Duodenal mucosa (tissue), 2 donors: Measurements from ENCODE around the gene SHROOM2.

Experiments used
- H3K27ac ChIP-seq: one replicate; pipeline ENCODE4 v1.7.0; 2013; ENCODE audit warnings: low read depth, low read length
- H3K27me3 ChIP-seq, 2 donors: one replicate each; pipeline ENCODE4 v1.7.0; 2013; ENCODE audit warnings: low read length in 2 of 2, control low read depth in 1 of 2; ENCODE audit not compliant: insufficient read depth in 2 of 2, control insufficient read depth in 1 of 2
- H3K36me3 ChIP-seq, 2 donors: one replicate each; pipeline ENCODE4 v1.7.0; 2013; ENCODE audit warnings: low read length in 2 of 2, control low read depth in 1 of 2; ENCODE audit not compliant: insufficient read depth in 2 of 2, control insufficient read depth in 1 of 2
- H3K4me1 ChIP-seq, 2 donors: one replicate each; pipeline ENCODE4 v1.7.0; 2013; ENCODE audit warnings: low read length in 2 of 2, control low read depth in 1 of 2; ENCODE audit not compliant: insufficient read depth in 2 of 2, control insufficient read depth in 1 of 2
- H3K4me3 ChIP-seq, 2 donors: one replicate each; pipeline ENCODE4 v1.7.0; 2013; ENCODE audit warnings: low read length in 2 of 2, low read depth in 1 of 2
- H3K9ac ChIP-seq, 2 donors: one replicate each; pipeline ENCODE4 v1.7.0; 2013; ENCODE audit warnings: low read length in 2 of 2, low read depth in 1 of 2
- H3K9me3 ChIP-seq, 2 donors: one replicate each; pipeline ENCODE4 v1.7.0; 2013; ENCODE audit warnings: low read length in 2 of 2, control low read depth in 1 of 2; ENCODE audit not compliant: control insufficient read depth in 1 of 2

SHROOM2 gene

DNA sequence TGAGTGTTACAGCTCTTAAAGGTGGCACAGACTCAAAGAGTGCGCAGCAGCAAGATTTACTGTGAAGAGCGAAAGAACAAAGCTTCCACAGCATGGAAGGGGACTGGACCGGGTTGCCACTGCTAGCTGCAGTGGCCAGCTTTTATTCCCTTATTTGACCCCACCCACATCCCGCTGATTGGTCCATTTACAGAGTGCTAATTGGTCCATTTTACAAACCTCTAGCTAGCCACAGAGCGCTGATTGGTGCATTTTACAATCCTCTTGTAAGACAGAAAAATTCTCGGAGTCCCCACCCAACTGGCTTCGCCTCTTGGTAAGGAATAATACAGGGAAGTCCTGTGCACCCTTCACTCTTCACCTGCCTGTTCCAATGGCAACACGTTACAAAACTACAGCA, 1.9 kb upstream of the SHROOM2 start:
- H3K4me1 ChIP-seq: no peaks in the 10 kb centered on the region
- no peaks in the 10 kb centered on the region for H3K27me3 ChIP-seq
- no peak overlapping the region for H3K4me3 ChIP-seq

DNA sequence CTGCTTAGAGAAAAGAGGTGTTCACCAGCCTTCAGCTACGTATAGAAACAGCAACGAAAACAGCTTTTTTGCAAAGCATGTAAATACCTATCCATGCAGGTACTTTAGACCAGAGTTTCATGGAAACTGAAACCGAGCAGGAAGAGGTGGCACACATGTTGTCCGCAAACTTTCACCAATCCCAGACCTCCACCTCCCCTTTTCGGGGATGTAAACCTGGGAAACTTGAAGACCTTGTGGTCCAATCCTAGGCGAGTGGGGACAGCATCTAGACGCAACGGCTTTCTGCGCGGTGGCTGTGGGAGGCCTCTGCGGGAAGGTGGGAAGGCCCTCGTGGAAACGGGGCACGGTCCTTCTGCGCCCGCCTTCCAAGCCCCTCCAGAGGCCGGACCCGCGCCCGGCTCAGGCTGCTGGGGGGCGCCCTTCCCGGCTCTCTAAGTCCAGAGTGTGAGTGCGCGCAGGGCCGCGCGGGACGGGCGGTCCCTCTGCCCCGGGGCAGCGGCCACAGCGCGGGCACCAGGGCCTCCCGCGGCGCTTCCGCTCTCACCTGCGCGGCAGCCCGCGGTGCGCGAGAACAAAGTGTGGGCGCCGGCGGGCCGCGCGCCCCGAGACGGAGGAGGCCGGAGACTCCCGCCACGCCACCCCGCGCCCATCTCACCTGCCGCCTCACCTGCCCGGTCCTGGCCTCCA, 830 bp upstream of the SHROOM2 start:
- Histone ChIP-seq H3K9ac (no peak overlapping the region), H3K27ac (no peak overlapping the region), H3K4me3 (peak overlapping the region; percentile 47 to 55), H3K36me3 (no peaks in the 10 kb centered on the region), H3K27me3 (no peaks in the 10 kb centered on the region), H3K4me1 (no peaks in the 10 kb centered on the region), H3K9me3 (no peaks in the 10 kb centered on the region)

More for the DNA sequence above, 1.9 kb upstream of the SHROOM2 start:
- no peaks in the 10 kb centered on the region for H3K9me3 ChIP-seq
- no peaks in the 10 kb centered on the region for H3K36me3 ChIP-seq
- no peak overlapping the region for H3K9ac ChIP-seq
- H3K27ac ChIP-seq: no peak overlapping the region

DNA sequence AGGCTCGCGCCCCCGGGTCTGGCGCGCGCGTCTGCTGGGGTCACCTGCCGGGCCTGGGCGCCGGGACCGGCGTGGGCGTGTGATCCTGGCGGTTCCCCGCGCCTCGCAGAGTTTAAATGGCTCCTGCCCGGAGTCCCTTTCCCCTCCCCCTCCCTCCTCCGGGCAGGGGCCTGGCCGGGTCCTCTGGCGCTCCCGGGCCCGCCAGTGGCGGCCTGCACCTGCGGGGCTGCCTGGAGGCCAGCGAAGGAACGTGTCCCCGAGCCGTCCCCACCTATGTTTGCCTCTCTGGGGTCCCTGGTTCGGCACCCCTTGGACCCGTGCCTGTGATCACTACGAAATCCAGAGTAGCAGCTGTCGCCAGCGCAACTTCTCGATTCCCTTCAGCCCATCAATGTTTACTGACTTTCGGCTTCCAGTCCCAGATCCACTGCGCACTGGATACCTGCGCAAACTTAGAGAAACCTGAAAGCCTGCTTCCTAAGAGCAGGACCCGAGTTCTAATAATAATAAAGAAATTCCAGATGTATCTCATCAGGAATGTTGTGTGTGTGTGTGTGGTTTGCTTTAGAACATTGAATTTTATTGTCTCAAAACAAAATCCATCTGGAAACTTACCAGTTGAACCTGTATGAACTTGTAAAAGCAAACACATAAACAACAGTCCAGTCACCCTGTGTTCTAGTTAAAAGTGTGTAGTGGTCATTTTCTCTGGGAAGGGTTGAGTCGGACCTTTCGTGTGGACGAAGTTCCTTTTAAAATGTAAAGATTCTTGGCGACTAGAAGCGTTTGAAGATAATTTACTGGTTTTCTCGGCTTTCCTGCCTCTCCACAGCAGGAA, 788 bp downstream of the SHROOM2 start:
- Histone ChIP-seq H3K36me3 (no peaks in the 10 kb centered on the region), H3K4me3 (peak overlapping the region; percentile 47 to 63), H3K27me3 (no peaks in the 10 kb centered on the region), H3K9ac (no peak overlapping the region), H3K9me3 (no peaks in the 10 kb centered on the region), H3K27ac (no peak overlapping the region), H3K4me1 (no peaks in the 10 kb centered on the region)

DNA sequence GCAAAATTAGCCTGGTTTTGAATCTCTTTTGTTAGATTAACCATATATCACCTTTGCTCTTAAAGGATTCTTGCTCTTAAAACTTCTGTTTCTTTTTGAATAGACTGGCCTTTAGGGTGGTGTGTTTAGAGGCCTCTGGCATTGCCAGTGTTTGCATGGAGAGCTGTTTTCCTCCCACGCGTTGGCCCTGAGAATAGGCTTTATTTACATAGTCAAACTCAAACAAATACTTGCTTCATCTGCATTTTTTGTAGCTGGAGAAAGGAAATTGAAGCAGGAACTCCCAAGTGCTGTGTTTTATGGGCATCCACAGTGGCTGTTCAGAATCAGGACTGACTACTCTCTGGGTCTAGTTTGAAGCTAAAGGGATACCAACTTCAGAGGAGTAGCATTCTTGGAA, 2.7 kb downstream of the SHROOM2 start:
- Histone ChIP-seq H3K9me3 (no peaks in the 10 kb centered on the region), H3K9ac (no peak overlapping the region), H3K4me1 (no peaks in the 10 kb centered on the region), H3K27me3 (no peaks in the 10 kb centered on the region), H3K4me3 (no peak overlapping the region), H3K36me3 (no peaks in the 10 kb centered on the region), H3K27ac (no peak overlapping the region)

DNA sequence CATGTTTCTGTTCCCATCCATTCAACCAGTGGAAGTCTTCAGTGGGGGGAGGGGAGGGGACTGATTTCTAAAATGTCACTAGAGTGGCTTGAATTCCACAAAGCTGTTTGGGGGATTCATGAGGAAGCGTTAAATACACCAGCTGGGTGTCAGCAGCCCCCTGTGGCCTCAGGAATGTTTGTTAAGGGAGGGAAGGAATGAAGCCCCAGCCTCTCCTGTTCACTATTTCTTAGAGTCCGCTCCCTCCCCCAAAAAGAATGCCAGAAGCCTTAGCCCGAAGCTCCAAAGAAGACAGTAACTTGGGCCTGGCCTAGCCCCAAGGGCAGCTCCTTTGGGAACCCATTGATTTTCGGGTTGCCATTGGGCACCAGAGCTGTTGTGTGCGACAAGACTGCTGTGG, 3.3 kb downstream of the SHROOM2 start:
- Histone ChIP-seq H3K27me3 (no peaks in the 10 kb centered on the region), H3K9ac (no peak overlapping the region)

DNA sequence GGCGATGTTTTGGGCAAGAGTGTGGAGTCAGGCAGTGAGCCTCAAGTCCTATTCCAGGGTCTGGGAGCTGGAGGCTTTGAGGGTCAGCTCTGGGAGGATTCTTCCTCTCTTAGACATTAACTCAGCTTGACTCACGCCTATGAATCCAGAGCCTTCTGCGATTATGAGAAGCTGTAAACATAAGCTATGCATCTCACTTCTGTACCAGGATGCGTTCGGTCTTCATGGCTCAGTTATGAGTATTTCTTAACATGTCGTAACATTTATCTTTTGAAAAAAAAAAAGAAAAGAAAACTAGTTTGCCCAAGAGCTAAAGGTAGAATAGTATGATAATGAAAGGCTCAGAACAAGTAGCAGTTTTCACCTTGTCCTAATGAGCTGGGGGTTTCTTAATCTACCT, 4.6 kb downstream of the SHROOM2 start:
- no peak overlapping the region for H3K9ac ChIP-seq
- no peak overlapping the region for H3K27ac ChIP-seq
- H3K4me1 ChIP-seq: no peaks in the 10 kb centered on the region
- H3K27me3 ChIP-seq: no peaks in the 10 kb centered on the region
- no peaks in the 10 kb centered on the region for H3K9me3 ChIP-seq
- H3K36me3 ChIP-seq: no peaks in the 10 kb centered on the region
- H3K4me3 ChIP-seq: no peak overlapping the region

More for the DNA sequence above, 3.3 kb downstream of the SHROOM2 start:
- Histone ChIP-seq H3K4me1 (no peaks in the 10 kb centered on the region), H3K4me3 (no peak overlapping the region), H3K27ac (no peak overlapping the region), H3K36me3 (no peaks in the 10 kb centered on the region), H3K9me3 (no peaks in the 10 kb centered on the region)

DNA sequence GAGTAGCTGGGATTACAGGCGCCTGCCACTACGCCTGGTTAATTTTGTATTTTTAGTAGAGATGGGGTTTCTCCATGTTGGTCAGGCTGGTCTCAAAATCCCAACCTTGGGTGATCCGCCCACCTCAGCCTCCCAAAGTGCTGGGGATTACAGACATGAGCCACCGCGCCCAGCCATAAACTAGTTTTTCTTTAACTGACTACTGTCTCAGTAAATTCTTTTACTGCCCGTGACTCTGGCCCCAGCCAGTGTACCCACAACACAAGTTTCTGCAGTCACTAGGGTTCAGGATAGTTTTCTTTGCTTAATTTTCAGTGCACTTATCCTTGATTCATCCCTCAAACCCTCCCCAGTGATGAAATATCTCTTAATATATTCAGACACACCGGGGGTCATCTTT, 8.3 kb downstream of the SHROOM2 start:
- Histone ChIP-seq H3K9ac (no peak overlapping the region), H3K9me3 (no peaks in the 10 kb centered on the region), H3K27me3 (no peaks in the 10 kb centered on the region), H3K27ac (no peak overlapping the region), H3K4me1 (no peaks in the 10 kb centered on the region), H3K36me3 (no peaks in the 10 kb centered on the region), H3K4me3 (no peak overlapping the region)

DNA sequence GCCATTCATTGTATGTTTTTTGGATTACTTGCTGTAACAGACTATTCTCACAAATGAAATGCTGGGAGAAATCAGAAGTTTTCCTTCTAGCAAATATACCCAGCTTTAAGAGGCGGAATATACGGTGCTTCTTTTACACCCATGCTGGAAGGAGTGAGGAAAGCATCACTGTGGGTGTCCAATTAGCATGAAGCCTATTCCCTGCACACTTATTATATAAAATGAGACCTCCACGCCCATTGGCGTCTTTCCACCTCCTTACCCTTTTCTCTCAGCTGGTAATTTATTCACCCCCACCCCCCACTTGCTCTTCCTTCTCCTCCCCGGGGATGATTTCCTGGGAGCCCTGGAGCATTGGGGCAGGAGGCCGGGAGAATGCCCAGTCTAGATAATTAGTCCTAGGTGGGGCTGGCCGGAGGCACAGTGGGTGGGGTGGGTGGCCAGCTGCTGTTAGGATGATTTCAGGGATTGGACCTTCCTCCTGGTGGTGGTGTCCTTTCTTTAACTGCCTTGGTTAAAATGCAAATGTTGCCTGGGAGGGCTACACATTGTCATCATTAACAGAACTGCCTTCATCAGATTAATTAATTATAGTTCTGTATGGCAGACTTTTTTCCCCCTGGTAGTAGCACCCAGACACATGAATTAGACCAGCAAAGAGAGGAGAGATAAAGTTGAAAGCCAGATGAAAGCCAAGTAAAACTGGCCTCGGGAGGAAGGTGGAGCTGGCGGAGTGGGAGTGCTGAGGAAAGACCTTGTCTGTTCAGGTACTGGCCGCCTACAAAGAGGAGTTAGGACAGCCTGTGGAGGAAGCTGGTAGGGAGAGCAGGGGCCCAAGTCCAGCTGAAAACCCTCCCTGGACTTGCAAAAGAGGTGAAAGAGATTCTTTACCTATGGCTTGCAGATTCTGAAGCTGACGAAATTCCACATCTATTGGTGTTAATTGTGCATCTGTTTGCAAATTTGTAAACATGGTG, 11.4 kb downstream of the SHROOM2 start:
- Histone ChIP-seq H3K9ac (no peak overlapping the region), H3K4me1 (no peaks in the 10 kb centered on the region), H3K27me3 (no peaks in the 10 kb centered on the region), H3K9me3 (no peaks in the 10 kb centered on the region), H3K36me3 (no peaks in the 10 kb centered on the region), H3K4me3 (no peak overlapping the region), H3K27ac (no peak overlapping the region)

DNA sequence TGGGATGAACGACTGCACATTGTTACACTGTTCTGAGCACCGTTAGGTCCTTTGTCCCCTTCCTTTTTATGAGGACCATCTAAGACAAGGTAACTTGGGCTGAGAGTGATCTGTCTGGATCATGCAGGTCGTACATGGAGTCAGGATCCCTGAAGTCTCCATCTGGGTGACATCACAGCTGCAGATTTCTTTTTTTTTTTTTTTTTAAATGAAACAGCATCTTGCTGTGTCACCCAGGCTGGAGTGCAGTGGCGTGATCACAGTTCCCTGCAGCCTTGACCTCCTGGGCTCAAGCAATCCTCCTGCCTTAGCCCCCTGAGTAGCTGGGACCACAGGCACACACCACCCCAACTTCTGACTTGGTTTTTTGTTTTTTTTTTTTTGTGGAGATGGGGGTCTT, 16.5 kb downstream of the SHROOM2 start:
- H3K27me3 ChIP-seq: no peaks in the 10 kb centered on the region

DNA sequence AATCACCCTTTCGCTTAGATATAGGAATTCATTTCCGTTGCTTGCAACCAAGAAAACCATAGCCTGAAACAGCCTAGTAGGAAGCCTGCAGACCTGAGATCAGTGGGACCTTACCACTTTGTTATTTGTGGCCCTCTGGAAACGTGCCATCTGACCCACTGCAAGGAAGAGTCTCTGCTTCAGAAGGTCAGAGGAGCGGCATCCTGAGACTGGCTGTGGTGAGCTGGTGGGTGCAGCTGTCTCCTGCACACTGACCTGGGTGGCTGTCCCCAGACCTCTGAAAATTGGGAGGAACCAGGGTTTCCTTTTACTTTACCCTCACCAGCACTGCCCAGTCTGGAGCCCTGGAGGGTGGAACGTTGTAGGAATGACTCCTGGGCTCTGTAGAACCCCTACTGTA, 18.2 kb downstream of the SHROOM2 start:
- no peaks in the 10 kb centered on the region for H3K4me1 ChIP-seq
- H3K27me3 ChIP-seq: no peaks in the 10 kb centered on the region
- H3K27ac ChIP-seq: no peak overlapping the region
- no peaks in the 10 kb centered on the region for H3K36me3 ChIP-seq
- no peaks in the 10 kb centered on the region for H3K9me3 ChIP-seq
- no peak overlapping the region for H3K9ac ChIP-seq
- H3K4me3 ChIP-seq: no peak overlapping the region

More for the DNA sequence above, 16.5 kb downstream of the SHROOM2 start:
- Histone ChIP-seq H3K27ac (no peak overlapping the region), H3K9ac (no peak overlapping the region), H3K9me3 (no peaks in the 10 kb centered on the region), H3K4me1 (no peaks in the 10 kb centered on the region), H3K4me3 (no peak overlapping the region), H3K36me3 (no peaks in the 10 kb centered on the region)
